Ishikawa (cell line): Measurements from ENCODE around the gene RANBP10.

ENCODE experiments used
- CEBPB ChIP-seq: IDR thresholded peaks from 2 replicates; pipeline ENCODE4 v1.6.1; 2012
- CREB1 ChIP-seq: IDR thresholded peaks from 2 replicates; pipeline ENCODE4 v1.6.1; 2012; ENCODE audit warnings: low read depth
- EGR1 ChIP-seq: IDR thresholded peaks from 2 replicates; pipeline ENCODE4 v1.6.1; 2012
- EP300 ChIP-seq: IDR thresholded peaks from 2 replicates; pipeline ENCODE4 v1.6.1; 2012; ENCODE audit warnings: borderline replicate concordance
- FOXM1 ChIP-seq: IDR thresholded peaks from 2 replicates; pipeline ENCODE4 v1.6.1; 2012; ENCODE audit warnings: low read depth, borderline replicate concordance
- MAX ChIP-seq: IDR thresholded peaks from 2 replicates; pipeline ENCODE4 v1.6.1; 2012
- NFIC ChIP-seq: IDR thresholded peaks from 2 replicates; pipeline ENCODE4 v1.6.1; 2012
- RAD21 ChIP-seq: IDR thresholded peaks from 2 replicates; pipeline ENCODE4 v1.6.1; 2012; ENCODE audit warnings: low read depth
- REST ChIP-seq: IDR thresholded peaks from 2 replicates; pipeline ENCODE4 v1.6.1; 2012; ENCODE audit warnings: low read depth, mild to moderate bottlenecking
- TAF1 ChIP-seq: IDR thresholded peaks from 2 replicates; pipeline ENCODE4 v1.6.1; 2012; ENCODE audit warnings: low read depth, mild to moderate bottlenecking
- TCF12 ChIP-seq: IDR thresholded peaks from 2 replicates; pipeline ENCODE4 v1.6.1; 2012; ENCODE audit warnings: low read depth
- TEAD4 ChIP-seq: IDR thresholded peaks from 2 replicates; pipeline ENCODE4 v1.6.1; 2012
- USF1 ChIP-seq: IDR thresholded peaks from 2 replicates; pipeline ENCODE4 v1.6.1; 2012
- YY1 ChIP-seq: IDR thresholded peaks from 2 replicates; pipeline ENCODE4 v1.6.1; 2012; ENCODE audit warnings: low read depth
- ZBTB7A ChIP-seq: IDR thresholded peaks from 2 replicates; pipeline ENCODE4 v1.6.1; 2012; ENCODE audit warnings: low read depth

The RANBP10 gene

GRCh38 chr16:67806428-67807147 is at the start of gene RANBP10, which contains the start of gene TSNAXIP1:
RANBP10 (minus strand) TSS chr16:67806560; CDS start chr16:67806536, 24 bp downstream.
TSNAXIP1 (plus strand) TSS chr16:67806889; CDS start chr16:67807150, 261 bp downstream.
- TF ChIP-seq REST (0 out of 2 replicates have a peak, but pooled peaks have one; percentile 21), CEBPB (peak; percentile 61), RAD21 (no peak), USF1 (no peak), TAF1 (peak; percentile 100), NFIC (no peak), EP300 (no peak; the same call in 1 of the 2 replicates), FOXM1 (no peak), MAX (no peak; the same call in none of the 2 replicates), TEAD4 (no peak), ZBTB7A (peak; percentile 79; the same call in 1 of the 2 replicates), EGR1 (peak; percentile 28; the same call in 1 of the 2 replicates), CREB1 (peak; percentile 20; the same call in 1 of the 2 replicates), YY1 (peak; percentile 94), TCF12 (peak; percentile 70)

- TF ChIP-seq ZBTB7A, result no peak
- TF ChIP-seq RAD21, result no peak
- no peak for TF ChIP-seq EGR1
- no peak for TF ChIP-seq REST
- TF ChIP-seq CEBPB, result no peak
- no peak for TF ChIP-seq FOXM1
- no peak for TF ChIP-seq EP300
Observed at GRCh38 chr16:67855789-67856188, 49.4 kb upstream of the RANBP10 start.

- TF ChIP-seq TCF12 (no peak), EP300 (no peak), ZBTB7A (no peak), USF1 (no peak), TEAD4 (no peak), FOXM1 (no peak), YY1 (no peak)
Observed at GRCh38 chr16:67853670-67854069, 47.3 kb upstream of the RANBP10 start.

- TF ChIP-seq TAF1 (no peak), FOXM1 (no peak), YY1 (no peak), MAX (no peak), EP300 (no peak), NFIC (no peak), ZBTB7A (no peak), USF1 (no peak), RAD21 (no peak), EGR1 (no peak), CEBPB (no peak)
Observed at GRCh38 chr16:67848118-67848517, 41.8 kb upstream of the RANBP10 start.

- TF ChIP-seq REST (no peak), TCF12 (0 out of 2 replicates have a peak, but pooled peaks have one; percentile 8), CEBPB (no peak), ZBTB7A (peak; percentile 69; the same call in 1 of the 2 replicates), MAX (0 out of 2 replicates have a peak, but pooled peaks have one; percentile 2)
Observed at GRCh38 chr16:67847064-67847861, 40.9 kb upstream of the RANBP10 start, which contains the start of gene CENPT. CENPT (minus strand) TSS chr16:67847693; CDS start chr16:67833859, 13,834 bp downstream.
